Transverse colon (tissue), 4 donors: ENCODE measurements around the gene QPCT. TPM values are rescaled to one million over a fixed set of nuclear protein-coding genes. Genes with fewer than 3 reads are reported as not detected.

Source experiments
- DNase-seq: peaks from one replicate; pipeline ENCODE4 v3.0.0-alpha.2; 2019
- H3K27ac ChIP-seq, 4 donors: fragments of 200-600 bp; sonication (generic); 2 replicates each; pipeline ENCODE4 v1.5.1; 2016 to 2018; ENCODE audit warnings: inconsistent platforms in 4 of 4
- H3K27me3 ChIP-seq: fragments of 200-600 bp; sonication (generic); 2 replicates; pipeline ENCODE4 v1.5.1; 2017; ENCODE audit warnings: inconsistent platforms
- H3K36me3 ChIP-seq, 4 donors: fragments of 200-600 bp; sonication (generic); 2 replicates each; pipeline ENCODE4 v1.5.1; 2017 to 2019; ENCODE audit warnings: inconsistent platforms in 4 of 4
- H3K4me1 ChIP-seq, 4 donors: fragments of 200-600 bp; sonication (generic); 2 replicates each; pipeline ENCODE4 v1.5.1; 2017 to 2020; ENCODE audit warnings: inconsistent platforms in 4 of 4
- H3K4me3 ChIP-seq, 4 donors: fragments of 200-600 bp; sonication (generic); 1 replicate in 1 of 4; 2 replicates in 3 of 4; pipeline versions ENCODE4 v1.5.1 to v1.6.1; 2017 to 2019; ENCODE audit warnings: inconsistent platforms in 4 of 4
- H3K9me3 ChIP-seq, 2 donors: fragments of 200-600 bp; sonication (generic); 2 replicates each; pipeline ENCODE4 v1.5.1; 2017 to 2019; ENCODE audit warnings: inconsistent platforms in 2 of 2
- CTCF ChIP-seq, 5 experiments: fragments of 200-600 bp in 3 of 5; fragments of 450-650 bp in 2 of 5; sonication (generic) in 3 of 5; IDR thresholded peaks; 1 replicate in 2 of 5; 2 replicates in 3 of 5; pipeline ENCODE4 v1.5.1; 2016 to 2017; ENCODE audit warnings: antibody characterized with exemption in 5 of 5, inconsistent platforms in 3 of 5, mild to moderate bottlenecking in 2 of 5, moderate library complexity in 1 of 5
- EP300 ChIP-seq: sonication (generic); formaldehyde crosslinking; IDR thresholded peaks from one replicate; pipeline ENCODE4 v1.6.1; 2017; ENCODE audit warnings: antibody characterized with exemption, low read depth
- POLR2A ChIP-seq: fragments of 450-650 bp; IDR thresholded peaks from one replicate; pipeline ENCODE4 v1.6.1; 2016; ENCODE audit warnings: antibody characterized with exemption, mild to moderate bottlenecking, moderate library complexity
- POLR2AphosphoS5 ChIP-seq, 3 donors: sonication (generic); formaldehyde crosslinking; IDR thresholded peaks; one replicate each; pipeline ENCODE4 v1.6.1; 2016; ENCODE audit warnings: antibody characterized with exemption in 3 of 3
- WGBS, 2 donors: methylation state at CpG; one replicate each; pipeline ENCODE4 v1.1.5; 2018; ENCODE audit warnings: low coverage in 1 of 2; 5-methylcytosine and 5-hydroxymethylcytosine counted together
- in situ Hi-C, 4 donors: fragments of 200-750 bp; cut with MboI; loops; one replicate each; pipeline versions ENCODE4 v1.15.0 to v1.15.1; 2017; ENCODE audit warnings: low sequenced_read_pairs in 3 of 4, low pct_ligation_motif_present in 1 of 4, low pct_unique_long_range_greater_than_20kb in 1 of 4
- intact Hi-C: fragments of 100-400 bp; cut with DNase I; formaldehyde crosslinking; loops from one replicate; pipeline ENCODE4 v1.15.1; 2023; ENCODE audit warnings: low total_unique reads
- total RNA-seq, 4 donors: library from RNA; depleted of rRNA; stranded (reverse); fragments of >200 nt; gene quantifications; one replicate each; pipeline ENCODE4 v1.1.0, GENCODE V29; 2016

QPCT gene
- total RNA-seq, 4 donors from 2014 or later, result 1.6 to 34.4 (median 14.3) TPM

GRCh38 chr2:37307500-37307899, 36.9 kb upstream of the QPCT start:
- Histone ChIP-seq H3K4me1 (peaks cover 6 to 55% (median 27%) of the 10 kb centered on the region in 4 donors), H3K4me3 (no peak overlapping the region), H3K27ac (no peak overlapping the region), H3K9me3 (no peaks in the 10 kb centered on the region), H3K27me3 (no peaks in the 10 kb centered on the region), H3K36me3 (no peaks in the 10 kb centered on the region)
- intact Hi-C loops (no loop called here), in situ Hi-C loops (no loop called here)
- TF ChIP-seq EP300 (no peak), POLR2A (no peak), POLR2AphosphoS5 (IDR thresholded peaks at IDR 0.05) (no peak), CTCF (IDR thresholded peaks at IDR 0.05) (no peak)
- DNase-seq, result no peak
- 28 to 59% methylated on average over 2 of the region's 2 CpGs for WGBS, 2 donors

- Histone ChIP-seq H3K9me3 (no peaks in the 10 kb centered on the region), H3K27me3 (no peaks in the 10 kb centered on the region), H3K4me3 (no peak overlapping the region), H3K36me3 (no peaks in the 10 kb centered on the region), H3K27ac (no peak overlapping the region), H3K4me1 (peaks cover 0 to 70% (median 10%) of the 10 kb centered on the region in 4 donors)
- intact Hi-C loops (no loop called here), in situ Hi-C loops (no loop called here)
- 84 to 88% methylated on average over 3 of the region's 3 CpGs for WGBS, 2 donors
- TF ChIP-seq POLR2AphosphoS5 (IDR thresholded peaks at IDR 0.05) (no peak), EP300 (no peak), POLR2A (no peak), CTCF (IDR thresholded peaks at IDR 0.05) (no peak)
- DNase-seq, result no peak
Observed at GRCh38 chr2:37315364-37315763, 29.1 kb upstream of the QPCT start.

- in situ Hi-C loops, result no loop called here
- intact Hi-C loops, result no loop called here
- no peak for TF ChIP-seq EP300
- no peak for TF ChIP-seq CTCF (IDR thresholded peaks at IDR 0.05)
- TF ChIP-seq POLR2A, result no peak
- TF ChIP-seq POLR2AphosphoS5 (IDR thresholded peaks at IDR 0.05), result no peak
- no peaks in the 10 kb centered on the region for H3K27me3 ChIP-seq
- H3K4me3 ChIP-seq, result no peak overlapping the region
- H3K9me3 ChIP-seq, result no peaks in the 10 kb centered on the region
- peaks cover 0 to 69% (median 10%) of the 10 kb centered on the region in 4 donors for H3K4me1 ChIP-seq
- 94 to 96% methylated on average over 2 to 5 of the region's 5 CpGs for WGBS, 2 donors
- DNase-seq, result no peak
- no peaks in the 10 kb centered on the region for H3K36me3 ChIP-seq
- no peak overlapping the region for H3K27ac ChIP-seq
Observed at GRCh38 chr2:37316181-37316580, 28.2 kb upstream of the QPCT start.

GRCh38 chr2:37317746-37318145, 26.7 kb upstream of the QPCT start:
- no peaks in the 10 kb centered on the region for H3K9me3 ChIP-seq
- H3K27me3 ChIP-seq, result no peaks in the 10 kb centered on the region
- H3K4me3 ChIP-seq, result no peak overlapping the region
- in situ Hi-C loops (no loop called here), intact Hi-C loops (no loop called here)
- WGBS, 2 donors, result 95% methylated on average over 1 of the region's 1 CpG; no CpG with 5 or more reads in 1 of the 2 donors
- DNase-seq, result no peak
- H3K27ac ChIP-seq, result peak overlapping the region in 1 of 4 donors; percentile 23
- TF ChIP-seq CTCF (IDR thresholded peaks at IDR 0.05) (no peak), POLR2AphosphoS5 (IDR thresholded peaks at IDR 0.05) (no peak), POLR2A (no peak), EP300 (no peak)
- H3K36me3 ChIP-seq, result no peaks in the 10 kb centered on the region
- H3K4me1 ChIP-seq, result peaks cover 0 to 69% (median 5%) of the 10 kb centered on the region in 4 donors
